Activated T-cell treated with anti-CD3 and anti-CD28 coated beads for 24 hours (primary cell): ENCODE data around the gene PROX1.

ENCODE experiments used
- DNase-seq: peaks from one replicate; pipeline ENCODE4 v3.0.0-alpha.2; 2020; ENCODE audit warnings: low read depth

Gene PROX1

GRCh38 chr1:213997772-213998107 lies 10.0 kb downstream of the PROX1 start:
- no peak for DNase-seq

GRCh38 chr1:213998785-213999184 lies 11.0 kb downstream of the PROX1 start:
- DNase-seq, result no peak

- DNase-seq, result no peak
Measured at GRCh38 chr1:213999732-214000131, 12.0 kb downstream of the PROX1 start.

GRCh38 chr1:214002060-214002459 lies 14.3 kb downstream of the PROX1 start:
- no peak for DNase-seq

GRCh38 chr1:214002472-214002871 lies 14.7 kb downstream of the PROX1 start:
- no peak for DNase-seq

- no peak for DNase-seq
Measured at GRCh38 chr1:214003233-214003632, 15.5 kb downstream of the PROX1 start.

- no peak for DNase-seq
Measured at GRCh38 chr1:214004014-214004413, 16.2 kb downstream of the PROX1 start.

- DNase-seq, result no peak
Measured at GRCh38 chr1:214004795-214005194, 17.0 kb downstream of the PROX1 start.

- no peak for DNase-seq
Measured at GRCh38 chr1:214005708-214006107, 17.9 kb downstream of the PROX1 start.

GRCh38 chr1:214006845-214007244 lies 19.1 kb downstream of the PROX1 start:
- DNase-seq, result no peak

- no peak for DNase-seq
Measured at GRCh38 chr1:214008347-214008746, 20.6 kb downstream of the PROX1 start.

- DNase-seq, result no peak
Measured at GRCh38 chr1:214008791-214009422, 21.1 kb downstream of the PROX1 start.

- no peak for DNase-seq
Measured at GRCh38 chr1:214009423-214010196, 21.8 kb downstream of the PROX1 start.

- DNase-seq, result no peak
Measured at GRCh38 chr1:214010197-214010573, 22.4 kb downstream of the PROX1 start.

- no peak for DNase-seq
Measured at GRCh38 chr1:214010717-214011116, 22.9 kb downstream of the PROX1 start.

- no peak for DNase-seq
Measured at GRCh38 chr1:214012418-214012817, 24.6 kb downstream of the PROX1 start.

- no peak for DNase-seq
Measured at GRCh38 chr1:214013614-214014377, 26.0 kb downstream of the PROX1 start.

GRCh38 chr1:214014730-214015129 lies 27.0 kb downstream of the PROX1 start:
- DNase-seq, result no peak

- no peak for DNase-seq
Measured at GRCh38 chr1:214017191-214017982, 29.6 kb downstream of the PROX1 start.

- no peak for DNase-seq
Measured at GRCh38 chr1:214018386-214019268, 30.9 kb downstream of the PROX1 start.

GRCh38 chr1:214019499-214019898 lies 31.7 kb downstream of the PROX1 start:
- DNase-seq, result no peak
